Hepatocyte (in vitro differentiated cells): ENCODE measurements around the gene CD9.

ENCODE experiments used
- EZH2 ChIP-seq: fragments of 200-600 bp; sonication (generic); IDR thresholded peaks from 2 replicates; pipeline ENCODE4 v1.6.1; 2016; ENCODE audit warnings: antibody characterized with exemption, mild to moderate bottlenecking, borderline replicate concordance
- EZH2phosphoT487 ChIP-seq: fragments of 200-600 bp; sonication (generic); IDR thresholded peaks from one replicate; pipeline ENCODE4 v1.6.1; 2018; ENCODE audit warnings: antibody characterized with exemption, mild to moderate bottlenecking, low read depth, moderate library complexity; ENCODE audit not compliant: unreplicated experiment, severe bottlenecking
- TF ChIP-seq, protein P1 (sequence below): fragments of 200-600 bp; sonication (generic); IDR thresholded peaks from 2 replicates; pipeline ENCODE4 v1.5.1; 2016; ENCODE audit warnings: antibody characterized with exemption, mild to moderate bottlenecking; ENCODE audit not compliant: poor library complexity

GRCh38 chr12:6277982-6278438 lies 77.8 kb downstream of the CD9 start:
- TF ChIP-seq, protein P1, sequence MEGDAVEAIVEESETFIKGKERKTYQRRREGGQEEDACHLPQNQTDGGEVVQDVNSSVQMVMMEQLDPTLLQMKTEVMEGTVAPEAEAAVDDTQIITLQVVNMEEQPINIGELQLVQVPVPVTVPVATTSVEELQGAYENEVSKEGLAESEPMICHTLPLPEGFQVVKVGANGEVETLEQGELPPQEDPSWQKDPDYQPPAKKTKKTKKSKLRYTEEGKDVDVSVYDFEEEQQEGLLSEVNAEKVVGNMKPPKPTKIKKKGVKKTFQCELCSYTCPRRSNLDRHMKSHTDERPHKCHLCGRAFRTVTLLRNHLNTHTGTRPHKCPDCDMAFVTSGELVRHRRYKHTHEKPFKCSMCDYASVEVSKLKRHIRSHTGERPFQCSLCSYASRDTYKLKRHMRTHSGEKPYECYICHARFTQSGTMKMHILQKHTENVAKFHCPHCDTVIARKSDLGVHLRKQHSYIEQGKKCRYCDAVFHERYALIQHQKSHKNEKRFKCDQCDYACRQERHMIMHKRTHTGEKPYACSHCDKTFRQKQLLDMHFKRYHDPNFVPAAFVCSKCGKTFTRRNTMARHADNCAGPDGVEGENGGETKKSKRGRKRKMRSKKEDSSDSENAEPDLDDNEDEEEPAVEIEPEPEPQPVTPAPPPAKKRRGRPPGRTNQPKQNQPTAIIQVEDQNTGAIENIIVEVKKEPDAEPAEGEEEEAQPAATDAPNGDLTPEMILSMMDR, result no peak
- TF ChIP-seq EZH2 (no peak), EZH2phosphoT487 (no peak)
